ENCODE results near the gene RAB22A. TPM values are rescaled to one million over a fixed set of nuclear protein-coding genes. Genes with fewer than 3 reads are reported as not detected.

Gene RAB22A
- total RNA-seq, 1 donor from 2014 or later = 7.9 TPM

DNA sequence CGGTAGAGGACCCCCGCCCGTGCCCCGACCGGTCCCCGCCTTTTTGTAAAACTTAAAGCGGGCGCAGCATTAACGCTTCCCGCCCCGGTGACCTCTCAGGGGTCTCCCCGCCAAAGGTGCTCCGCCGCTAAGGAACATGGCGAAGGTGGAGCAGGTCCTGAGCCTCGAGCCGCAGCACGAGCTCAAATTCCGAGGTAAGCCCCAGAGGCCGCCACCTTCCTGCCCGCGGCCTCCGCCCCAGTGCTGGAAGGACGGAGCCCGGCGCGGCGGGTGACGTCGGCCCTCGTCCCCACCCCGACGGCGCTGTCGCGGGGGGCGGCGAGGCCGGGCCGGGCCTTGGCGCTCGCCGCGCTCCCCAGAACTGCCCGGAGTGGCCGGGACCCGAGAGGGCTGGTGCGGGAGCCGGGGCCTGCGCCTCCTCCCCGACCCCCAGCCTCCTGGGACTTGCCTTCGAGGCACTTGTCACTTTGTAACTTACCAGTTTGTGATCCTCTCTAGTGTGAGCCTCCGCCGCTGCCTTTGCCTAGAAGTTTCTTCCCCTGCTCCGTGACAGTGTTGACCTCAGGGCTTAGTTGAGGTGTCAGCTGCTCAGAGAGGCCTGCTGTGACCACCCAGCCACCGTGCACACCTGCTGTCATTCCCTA, 79.9 kb downstream of the RAB22A start:
- H3K36me3 Mint-ChIP-seq = peaks cover 30% of the 10 kb centered on the region
- peak; percentile 77 for DNase-seq (ENCODE audit: low spot score)

DNA sequence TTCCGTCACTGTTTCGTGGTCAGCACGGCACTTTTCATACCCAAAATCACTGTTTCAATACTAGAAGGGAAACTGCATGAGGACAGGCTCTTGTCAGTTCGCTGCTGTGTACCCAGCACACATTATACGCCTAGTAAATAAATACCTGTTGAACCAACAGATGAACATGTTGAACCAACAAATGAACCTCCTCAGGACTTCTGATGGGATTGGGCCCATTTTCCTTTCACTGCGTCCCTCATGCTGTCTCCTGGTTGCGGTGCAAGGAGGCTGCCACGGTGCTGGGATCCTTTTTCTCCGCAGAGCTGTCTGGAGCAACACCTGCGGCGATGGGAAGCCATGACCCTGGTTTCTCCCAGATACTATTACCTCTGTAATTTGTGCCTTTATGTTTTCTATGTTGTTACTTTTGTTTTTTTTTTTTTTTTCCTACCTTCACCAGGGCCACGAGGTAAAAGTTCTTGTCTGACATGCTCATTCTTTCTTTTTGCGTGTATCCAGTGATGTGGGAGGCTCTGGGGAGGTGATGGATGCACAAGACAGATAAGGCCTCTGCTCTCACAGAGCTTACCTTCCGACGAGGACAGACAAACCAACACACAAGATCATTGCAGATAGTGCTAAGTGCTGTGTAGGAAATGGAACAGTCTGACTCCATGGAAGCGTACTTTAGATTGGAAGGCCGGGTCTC, 80.6 kb downstream of the RAB22A start:
- Histone ChIP-seq H3K4me3 (peak overlapping the region; percentile 71), H3K9ac (peak overlapping the region; percentile 58), H2AFZ (replicated peaks) (no peak overlapping the region), H3K4me2 (peak overlapping the region; percentile 96), H3K4me1 (peaks cover 14% of the 10 kb centered on the region), H3K27me3 (no peaks in the 10 kb centered on the region), H3F3A (ENCODE audit: low read depth) (peaks cover 3% of the 10 kb centered on the region), H3K36me3 (no peaks in the 10 kb centered on the region), H3K27ac (no peak overlapping the region), H4K20me1 (ENCODE audit: low read depth) (peaks cover 54% of the 10 kb centered on the region), H3K9me3 (ENCODE audit: low read depth) (no peaks in the 10 kb centered on the region), H3K79me2 (ENCODE audit: low read depth) (peaks cover 62% of the 10 kb centered on the region)
- peaks cover 9% of the 10 kb centered on the region for H3K27me3 Mint-ChIP-seq (ENCODE audit: insufficient read depth, low read depth)
- no peak for DNase-seq (ENCODE audit: low spot score)
- peak overlapping the region; percentile 97 for H3K27ac Mint-ChIP-seq
- H3K9me3 Mint-ChIP-seq = peaks cover 4% of the 10 kb centered on the region
- H3K36me3 Mint-ChIP-seq = peaks cover 35% of the 10 kb centered on the region
- peaks cover 20% of the 10 kb centered on the region for H3K4me1 Mint-ChIP-seq
- TF ChIP-seq EZH2phosphoT487 (IDR thresholded peaks at IDR 0.05) (no peak), EZH2 (IDR thresholded peaks at IDR 0.05) (no peak)
- TF ChIP-seq, protein P1, sequence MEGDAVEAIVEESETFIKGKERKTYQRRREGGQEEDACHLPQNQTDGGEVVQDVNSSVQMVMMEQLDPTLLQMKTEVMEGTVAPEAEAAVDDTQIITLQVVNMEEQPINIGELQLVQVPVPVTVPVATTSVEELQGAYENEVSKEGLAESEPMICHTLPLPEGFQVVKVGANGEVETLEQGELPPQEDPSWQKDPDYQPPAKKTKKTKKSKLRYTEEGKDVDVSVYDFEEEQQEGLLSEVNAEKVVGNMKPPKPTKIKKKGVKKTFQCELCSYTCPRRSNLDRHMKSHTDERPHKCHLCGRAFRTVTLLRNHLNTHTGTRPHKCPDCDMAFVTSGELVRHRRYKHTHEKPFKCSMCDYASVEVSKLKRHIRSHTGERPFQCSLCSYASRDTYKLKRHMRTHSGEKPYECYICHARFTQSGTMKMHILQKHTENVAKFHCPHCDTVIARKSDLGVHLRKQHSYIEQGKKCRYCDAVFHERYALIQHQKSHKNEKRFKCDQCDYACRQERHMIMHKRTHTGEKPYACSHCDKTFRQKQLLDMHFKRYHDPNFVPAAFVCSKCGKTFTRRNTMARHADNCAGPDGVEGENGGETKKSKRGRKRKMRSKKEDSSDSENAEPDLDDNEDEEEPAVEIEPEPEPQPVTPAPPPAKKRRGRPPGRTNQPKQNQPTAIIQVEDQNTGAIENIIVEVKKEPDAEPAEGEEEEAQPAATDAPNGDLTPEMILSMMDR (IDR thresholded peaks at IDR 0.05) = no peak
- H3K4me3 Mint-ChIP-seq = peak overlapping the region; percentile 93

More for the DNA sequence above, 79.9 kb downstream of the RAB22A start:
- peak overlapping the region; percentile 71 for H3K4me3 ChIP-seq
- H3K27me3 ChIP-seq = no peaks in the 10 kb centered on the region
- H3K9ac ChIP-seq = peak overlapping the region; percentile 58
- peak overlapping the region; percentile 72 for H2AFZ ChIP-seq (replicated peaks)
- Mint-ChIP-seq H3K9me3 (peaks cover under 1% of the 10 kb centered on the region), H3K4me1 (peaks cover 20% of the 10 kb centered on the region), H3K4me3 (peak overlapping the region; percentile 93), H3K27ac (peak overlapping the region; percentile 97), H3K27me3 (ENCODE audit: insufficient read depth, low read depth) (peaks cover 9% of the 10 kb centered on the region)
- H3K9me3 ChIP-seq (ENCODE audit: low read depth) = no peaks in the 10 kb centered on the region
- H3K27ac ChIP-seq = peak overlapping the region; percentile 54
- H3K36me3 ChIP-seq = no peaks in the 10 kb centered on the region
- peaks cover 14% of the 10 kb centered on the region for H3K4me1 ChIP-seq
- peaks cover 49% of the 10 kb centered on the region for H4K20me1 ChIP-seq (ENCODE audit: low read depth)
- no peak for TF ChIP-seq EZH2 (IDR thresholded peaks at IDR 0.05)
- no peak for TF ChIP-seq EZH2phosphoT487 (IDR thresholded peaks at IDR 0.05)
- TF ChIP-seq, protein P1 (IDR thresholded peaks at IDR 0.05) = no peak
- H3K4me2 ChIP-seq = peak overlapping the region; percentile 96
- peaks cover 3% of the 10 kb centered on the region for H3F3A ChIP-seq (ENCODE audit: low read depth)
- peaks cover 55% of the 10 kb centered on the region for H3K79me2 ChIP-seq (ENCODE audit: low read depth)

DNA sequence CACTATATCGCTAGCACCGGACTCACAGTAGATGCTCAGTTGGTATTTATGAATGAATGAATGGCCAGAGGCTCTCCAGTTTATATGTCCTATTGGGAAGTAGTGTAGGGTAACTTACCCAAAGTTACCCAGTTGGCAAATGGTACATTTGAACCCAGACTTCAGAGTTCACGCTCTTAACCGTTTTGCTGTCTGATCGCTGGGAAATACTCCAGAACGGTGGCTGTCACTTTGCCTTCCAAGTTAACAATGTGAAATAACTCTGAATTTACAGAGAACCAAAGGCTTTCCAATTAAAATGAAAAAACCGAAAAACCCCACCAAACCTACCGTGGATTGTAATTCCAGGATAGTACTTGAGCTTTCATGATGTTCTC, 81.1 kb downstream of the RAB22A start:
- H3F3A ChIP-seq (ENCODE audit: low read depth) = peaks cover 3% of the 10 kb centered on the region
- peaks cover 39% of the 10 kb centered on the region for H3K36me3 Mint-ChIP-seq
- H3K9me3 Mint-ChIP-seq = peaks cover 4% of the 10 kb centered on the region
- H3K9me3 ChIP-seq (ENCODE audit: low read depth) = no peaks in the 10 kb centered on the region
- H3K79me2 ChIP-seq (ENCODE audit: low read depth) = peaks cover 67% of the 10 kb centered on the region
- no peaks in the 10 kb centered on the region for H3K27me3 ChIP-seq
- peak overlapping the region; percentile 93 for H3K4me3 Mint-ChIP-seq
- H3K36me3 ChIP-seq = no peaks in the 10 kb centered on the region
- no peak for DNase-seq (ENCODE audit: low spot score)
- H3K4me3 ChIP-seq = peak overlapping the region; percentile 71
- H3K4me2 ChIP-seq = peak overlapping the region; percentile 96
- H3K9ac ChIP-seq = no peak overlapping the region
- peaks cover 14% of the 10 kb centered on the region for H3K4me1 ChIP-seq
- no peak overlapping the region for H3K27ac ChIP-seq
- TF ChIP-seq EZH2 (IDR thresholded peaks at IDR 0.05) = no peak
- TF ChIP-seq, protein P1 (IDR thresholded peaks at IDR 0.05) = no peak
- TF ChIP-seq EZH2phosphoT487 (IDR thresholded peaks at IDR 0.05) = no peak
- H2AFZ ChIP-seq (replicated peaks) = no peak overlapping the region
- H3K4me1 Mint-ChIP-seq = peaks cover 20% of the 10 kb centered on the region
- H4K20me1 ChIP-seq (ENCODE audit: low read depth) = peaks cover 59% of the 10 kb centered on the region
- no peak overlapping the region for H3K27ac Mint-ChIP-seq
- H3K27me3 Mint-ChIP-seq (ENCODE audit: insufficient read depth, low read depth) = peaks cover 9% of the 10 kb centered on the region
